GM21360 (cell line): ENCODE results near the gene ZNF385B.
"Not testable (repeated sequence)": the region's sequence is repeated elsewhere in the genome, so short reads cannot be mapped to it uniquely, and the experiment has no call there.

ENCODE experiments used
- ATAC-seq: cut with Tn5 transposase; IDR thresholded peaks from one replicate; pipeline ENCODE4 v1.9.1; 2021; ENCODE audit warnings: mild to moderate bottlenecking, moderate library complexity; ENCODE audit not compliant: unreplicated experiment

Gene ZNF385B

GRCh38 chr2:179524809-179525339, 336.5 kb downstream of the ZNF385B start:
- ATAC-seq = no peak

GRCh38 chr2:179521944-179522343, 339.5 kb downstream of the ZNF385B start:
- ATAC-seq = no peak

- ATAC-seq = no peak
Observed at GRCh38 chr2:179518830-179519229, 342.6 kb downstream of the ZNF385B start.

GRCh38 chr2:179513181-179513580, 348.2 kb downstream of the ZNF385B start:
- ATAC-seq = no peak

DNA sequence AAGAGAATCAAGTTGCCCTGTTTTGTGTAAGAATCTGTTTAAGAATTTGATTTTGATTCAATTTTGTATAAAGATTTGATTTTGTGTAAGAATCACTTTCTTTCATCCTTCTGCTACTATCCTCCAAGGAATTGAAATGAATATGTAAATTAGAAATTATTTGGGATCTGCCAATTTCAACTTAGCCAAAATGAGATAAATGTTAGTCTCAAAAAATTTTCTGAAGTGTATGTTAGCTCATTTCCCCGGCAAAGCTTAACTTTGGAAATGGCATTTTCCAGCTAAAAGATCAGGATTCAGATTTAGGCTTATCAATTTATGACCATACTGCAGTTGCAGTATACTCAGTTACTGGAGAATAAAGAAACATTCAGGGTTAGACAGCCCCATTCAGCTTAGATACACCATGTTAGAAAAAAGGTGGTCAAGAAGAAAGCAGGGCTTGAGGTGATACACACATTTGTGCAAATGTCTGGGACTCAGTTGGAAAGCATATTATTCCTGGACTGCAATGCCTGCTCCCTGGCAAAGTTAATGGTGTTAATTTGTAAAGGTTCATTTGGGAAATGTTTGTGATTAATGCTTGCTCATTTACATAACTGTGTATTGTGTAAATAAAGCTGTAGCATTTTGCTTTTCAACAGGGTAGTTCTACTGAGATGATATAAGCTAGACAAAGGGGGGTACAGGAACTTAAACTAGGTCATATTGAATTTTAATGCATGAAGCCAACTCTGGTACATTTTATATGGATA, 349.0 kb downstream of the ZNF385B start:
- ATAC-seq = no peak

DNA sequence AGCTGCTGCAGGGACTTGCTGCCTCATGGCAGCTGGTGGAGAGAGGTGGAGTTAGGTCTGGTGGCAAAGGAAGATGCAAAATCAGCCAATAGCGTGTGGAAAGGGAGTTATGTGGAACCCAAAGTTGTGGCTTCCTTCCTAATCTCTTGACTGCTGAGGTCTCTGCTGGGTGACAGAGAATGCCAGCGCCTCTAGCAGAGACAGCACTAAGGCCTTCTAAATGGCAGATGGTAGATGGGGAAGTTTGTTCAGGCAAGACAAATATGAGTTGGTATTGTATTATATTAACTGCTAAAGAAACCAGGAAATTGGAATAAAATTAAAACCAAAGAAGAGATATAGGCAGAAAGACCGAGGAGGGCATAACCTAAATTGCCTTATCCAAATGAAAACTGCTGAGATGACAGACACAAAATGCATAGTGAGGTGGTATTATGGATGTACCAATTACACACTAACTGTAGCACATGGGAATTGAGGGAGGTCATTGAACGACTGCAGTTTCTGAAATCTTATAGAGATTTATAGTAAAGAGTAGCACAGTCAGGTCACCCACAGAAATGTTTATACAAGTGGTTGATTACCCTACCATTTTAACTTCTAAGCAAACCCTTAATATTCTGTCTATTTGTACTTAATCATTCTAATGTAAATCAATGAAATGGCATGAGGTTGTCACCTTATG, 350.2 kb downstream of the ZNF385B start:
- ATAC-seq = no peak

- no peak for ATAC-seq
Observed at GRCh38 chr2:179495315-179495714, 366.1 kb downstream of the ZNF385B start.

GRCh38 chr2:179488563-179488962, 372.8 kb downstream of the ZNF385B start:
- no peak for ATAC-seq

DNA sequence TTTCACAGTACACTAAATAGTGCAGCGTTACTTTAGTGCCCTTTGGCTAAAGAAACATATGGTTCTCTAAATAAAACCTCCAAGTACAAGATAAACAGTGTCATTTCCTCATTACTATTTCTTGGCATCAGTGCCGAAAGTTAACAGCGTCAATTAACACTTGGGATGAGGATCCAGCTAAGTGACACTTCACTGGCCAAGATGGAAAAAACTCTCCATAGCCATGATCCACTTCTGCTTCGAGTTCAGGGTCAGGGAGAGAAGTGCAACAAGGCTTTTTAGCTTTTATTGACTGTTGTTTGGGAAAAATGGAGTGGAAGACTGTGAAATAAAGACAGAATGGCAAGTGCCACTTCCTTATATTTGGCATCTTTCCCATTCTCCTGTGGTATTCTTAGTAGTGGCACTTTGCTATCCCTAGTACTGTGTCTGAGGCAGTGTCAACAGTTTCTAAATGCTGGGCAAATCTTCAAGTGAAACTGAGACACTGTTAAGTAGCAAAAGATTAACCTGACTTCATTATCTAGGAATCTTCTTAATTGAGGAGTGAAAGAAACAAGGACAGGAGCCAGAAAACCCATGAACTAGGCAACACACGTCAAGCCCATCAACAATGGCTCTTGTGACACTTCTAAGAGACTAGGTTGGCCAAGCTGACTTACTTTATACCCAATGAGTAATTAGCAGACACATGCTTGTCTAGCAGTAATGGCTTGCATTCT, 374.2 kb downstream of the ZNF385B start:
- ATAC-seq = no peak

DNA sequence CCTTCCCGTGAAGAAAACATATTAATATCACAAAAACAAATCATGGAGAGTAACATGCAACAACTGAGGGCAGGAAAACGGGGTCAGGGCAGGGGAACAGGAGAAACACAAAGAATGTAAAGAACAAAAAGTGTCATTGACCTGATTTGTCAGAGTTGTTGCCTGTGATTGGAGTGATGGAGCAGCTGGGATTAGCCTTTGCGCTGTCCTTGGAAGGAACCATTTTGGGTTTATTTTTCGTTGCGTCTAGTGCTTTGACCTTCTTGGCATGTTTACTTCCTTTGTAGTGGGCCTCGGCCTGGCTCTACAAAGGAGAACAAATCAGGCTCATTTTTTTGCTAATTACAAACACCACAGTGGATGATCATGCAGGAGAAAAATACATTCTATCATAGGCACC, 378.3 kb downstream of the ZNF385B start:
- no peak for ATAC-seq

DNA sequence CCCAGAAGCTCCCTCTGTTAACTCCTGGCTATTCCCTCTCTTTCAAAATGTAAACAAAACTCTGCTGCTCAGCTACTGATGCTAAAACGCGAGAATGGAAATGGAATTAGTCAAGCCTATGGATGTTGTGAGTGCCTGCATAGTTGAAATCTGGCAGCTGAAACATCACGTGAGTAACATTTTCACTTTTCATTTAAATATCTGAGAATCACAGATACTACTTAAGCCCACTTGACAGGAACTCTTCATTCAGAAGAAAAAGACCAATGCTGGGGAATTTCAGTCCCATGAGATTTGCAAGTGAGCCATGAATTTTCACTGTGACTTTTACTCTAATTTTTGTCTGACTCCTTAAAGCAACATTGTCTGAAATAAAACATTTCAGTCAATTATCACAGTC, 381.5 kb downstream of the ZNF385B start:
- ATAC-seq = no peak

- ATAC-seq = no peak
Observed at GRCh38 chr2:179478771-179479170, 382.6 kb downstream of the ZNF385B start.

- ATAC-seq = no peak
Observed at GRCh38 chr2:179470992-179471391, 390.4 kb downstream of the ZNF385B start.

DNA sequence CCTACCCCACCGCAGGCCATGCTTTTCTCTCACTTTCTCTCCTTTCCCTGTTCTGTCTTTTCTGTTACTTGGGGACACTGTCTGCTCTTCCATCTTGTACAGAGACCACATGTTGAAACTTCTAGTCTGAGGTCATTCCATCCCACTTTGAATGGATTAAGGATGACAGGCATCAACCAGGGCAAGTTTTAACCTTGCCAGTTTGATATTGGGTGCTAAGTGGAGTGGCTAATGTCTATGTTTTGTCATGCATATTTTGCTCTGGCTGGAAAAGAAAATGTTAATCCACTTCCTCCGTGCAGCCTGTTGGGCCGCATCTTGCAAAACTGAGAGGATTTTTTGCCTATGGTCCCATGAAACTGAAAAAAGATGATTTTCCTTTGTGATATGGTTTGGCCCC, 391.3 kb downstream of the ZNF385B start:
- ATAC-seq = no peak

GRCh38 chr2:179467960-179468359, 393.5 kb downstream of the ZNF385B start:
- ATAC-seq = no peak

DNA sequence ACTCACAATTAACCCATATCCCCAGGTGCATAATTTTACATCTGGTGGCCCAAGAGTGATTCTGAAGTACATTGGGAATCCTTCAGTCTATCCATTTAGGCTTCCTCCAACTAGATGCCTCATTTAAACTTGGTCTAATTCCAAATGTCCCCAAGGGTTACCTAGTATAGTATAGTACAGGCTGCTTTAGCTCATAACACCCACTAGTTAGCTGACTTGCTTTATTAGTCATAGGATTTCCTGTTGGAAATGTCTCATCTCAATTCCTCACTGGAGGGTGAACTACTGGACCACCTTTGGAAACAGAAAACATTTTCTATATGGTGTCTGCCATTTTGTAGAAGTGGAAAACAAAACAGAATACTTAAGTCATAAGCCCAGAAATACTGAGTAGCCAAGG, 394.3 kb downstream of the ZNF385B start:
- no peak for ATAC-seq

GRCh38 chr2:179461420-179461819, 400.0 kb downstream of the ZNF385B start:
- no peak for ATAC-seq

DNA sequence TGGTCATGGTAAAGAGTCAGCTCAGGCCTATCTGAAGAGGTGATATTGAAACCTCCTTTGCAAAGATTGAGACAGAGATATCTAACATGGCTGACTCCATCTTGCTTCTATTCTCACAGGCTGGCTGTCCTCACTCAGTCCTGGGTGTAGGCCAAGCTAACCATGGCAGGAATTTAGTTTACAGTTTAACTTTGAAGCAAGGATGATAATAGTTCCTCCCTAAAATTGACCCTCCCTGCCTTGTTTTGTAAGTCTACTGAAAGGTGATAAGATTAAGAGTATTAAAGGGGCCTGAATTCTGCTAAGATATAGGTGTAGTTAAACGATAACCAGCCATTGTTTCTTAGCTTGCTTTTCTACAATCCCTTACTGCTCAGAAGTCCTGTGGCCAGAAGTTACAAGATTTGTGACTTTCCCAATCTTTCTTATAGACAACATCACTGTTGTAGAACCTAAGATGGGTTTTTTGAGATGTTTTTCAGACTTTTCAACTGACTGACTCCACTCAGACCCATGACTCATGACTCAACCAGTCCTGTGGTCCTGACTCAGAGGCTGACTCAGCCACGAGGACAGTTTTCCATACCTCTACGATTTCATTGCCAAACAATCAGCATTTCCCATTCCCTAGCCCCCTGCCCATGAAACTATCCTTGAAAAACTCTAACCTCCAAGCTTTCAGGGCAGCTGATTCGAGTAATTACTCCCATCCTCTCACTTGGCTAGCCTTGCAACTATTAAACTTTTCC, 401.1 kb downstream of the ZNF385B start:
- no peak for ATAC-seq

- ATAC-seq = not testable (repeated sequence)
Observed at GRCh38 chr2:179458113-179458512, 403.3 kb downstream of the ZNF385B start.

DNA sequence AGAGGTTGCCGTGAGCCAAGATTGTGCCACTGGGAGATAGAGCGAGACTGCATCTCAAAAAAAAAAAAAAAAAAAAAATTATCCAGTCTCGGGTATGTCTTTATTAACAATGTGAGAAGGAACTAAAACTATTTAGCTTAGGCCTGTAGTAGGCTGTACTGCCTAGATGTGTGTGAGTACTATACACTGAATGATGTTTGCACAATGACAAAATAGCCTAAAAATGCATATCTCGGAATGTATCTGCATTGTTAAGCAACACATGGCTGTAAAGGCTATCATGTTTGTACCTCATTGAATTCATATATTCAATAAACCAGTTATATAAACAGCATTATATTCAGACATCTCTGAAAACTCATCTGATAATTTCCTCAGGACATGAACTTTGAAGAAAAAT, 405.6 kb downstream of the ZNF385B start:
- no peak for ATAC-seq

- ATAC-seq = no peak
Observed at GRCh38 chr2:179455172-179455524, 406.3 kb downstream of the ZNF385B start.
